Upper lobe of left lung (tissue), 4 donors: ENCODE data around the gene ACRBP.

ENCODE experiments used
- CTCF ChIP-seq, 6 experiments: fragments of 450-650 bp in 4 of 6; fragments of 200-600 bp in 2 of 6; sonication (generic) in 2 of 6; IDR thresholded peaks; one replicate each; pipeline ENCODE4 v1.5.1; 2016 to 2019; ENCODE audit warnings: antibody characterized with exemption in 6 of 6
- POLR2A ChIP-seq, 4 donors: fragments of 450-650 bp; IDR thresholded peaks; one replicate each; pipeline ENCODE4 v1.5.1; 2016 to 2017; ENCODE audit warnings: antibody characterized with exemption in 4 of 4, mild to moderate bottlenecking in 2 of 4
- POLR2AphosphoS5 ChIP-seq, 2 donors: sonication (generic); formaldehyde crosslinking; IDR thresholded peaks; one replicate each; pipeline ENCODE4 v1.5.1; 2017; ENCODE audit warnings: antibody characterized with exemption in 2 of 2

GRCh38 chr12:6620137-6620884, 26.9 kb downstream of the ACRBP start:
- TF ChIP-seq POLR2A (IDR thresholded peaks at IDR 0.05): no peak
- peak; percentile 36 to 91 (median 77) for TF ChIP-seq CTCF (IDR thresholded peaks at IDR 0.05)
- TF ChIP-seq POLR2AphosphoS5 (IDR thresholded peaks at IDR 0.05): no peak
